GM23248 (cell line): Measurements from ENCODE around the gene STK32B. TPM values are rescaled to one million over a fixed set of nuclear protein-coding genes. Genes with fewer than 3 reads are reported as not detected.

Source experiments
- DNase-seq: peaks from one replicate; pipeline ENCODE4 v3.0.0-alpha.2; 2015
- H2AFZ ChIP-seq: fragments of 200-600 bp; sonication (generic); 2 replicates; pipeline ENCODE4 v1.6.1; 2016; ENCODE audit warnings: antibody characterized with exemption
- H3F3A ChIP-seq: fragments of 200-600 bp; sonication (generic); 2 replicates; pipeline ENCODE4 v1.6.1; 2016; ENCODE audit warnings: mild to moderate bottlenecking, antibody characterized with exemption, mixed run types; ENCODE audit not compliant: insufficient read depth
- H3K27ac ChIP-seq: fragments of 200-600 bp; sonication (generic); 2 replicates; pipeline ENCODE4 v1.5.1; 2016; ENCODE audit warnings: mild to moderate bottlenecking
- H3K27me3 ChIP-seq: fragments of 200-600 bp; sonication (generic); replicated peaks from 2 replicates; pipeline ENCODE4 v1.6.1; 2016; ENCODE audit warnings: mild to moderate bottlenecking; ENCODE audit not compliant: insufficient read depth
- H3K36me3 ChIP-seq: fragments of 200-600 bp; sonication (generic); 2 replicates; pipeline ENCODE4 v1.6.1; 2016; ENCODE audit warnings: low read depth, mild to moderate bottlenecking
- H3K4me1 ChIP-seq: fragments of 200-600 bp; sonication (generic); 2 replicates; pipeline ENCODE4 v1.6.1; 2016; ENCODE audit warnings: mild to moderate bottlenecking; ENCODE audit not compliant: insufficient read depth
- H3K4me2 ChIP-seq: fragments of 200-600 bp; sonication (generic); one replicate; pipeline ENCODE4 v1.6.1; 2016; ENCODE audit warnings: mild to moderate bottlenecking; ENCODE audit not compliant: unreplicated experiment
- H3K4me3 ChIP-seq: fragments of 200-600 bp; sonication (generic); 2 replicates; pipeline ENCODE4 v1.5.1; 2016; ENCODE audit warnings: mild to moderate bottlenecking
- H3K79me2 ChIP-seq: fragments of 200-600 bp; sonication (generic); 2 replicates; pipeline ENCODE4 v1.6.1; 2016; ENCODE audit warnings: mild to moderate bottlenecking; ENCODE audit not compliant: insufficient read depth
- H3K9ac ChIP-seq: fragments of 200-600 bp; sonication (generic); 2 replicates; pipeline ENCODE4 v1.6.1; 2016; ENCODE audit warnings: mild to moderate bottlenecking
- H3K9me2 ChIP-seq: fragments of 200-600 bp; sonication (generic); 2 replicates; pipeline ENCODE4 v1.6.1; 2016; ENCODE audit warnings: mixed run types, mild to moderate bottlenecking, moderate library complexity; ENCODE audit not compliant: insufficient read depth
- H3K9me3 ChIP-seq: fragments of 200-600 bp; sonication (generic); one replicate; pipeline ENCODE4 v1.6.1; 2017; ENCODE audit warnings: low read depth
- H4K20me1 ChIP-seq: fragments of 200-600 bp; sonication (generic); 2 replicates; pipeline ENCODE4 v1.6.0; 2016; ENCODE audit not compliant: insufficient read depth
- EZH2 ChIP-seq: fragments of 200-600 bp; sonication (generic); IDR thresholded peaks from 2 replicates; pipeline ENCODE4 v1.6.1; 2018; ENCODE audit warnings: antibody characterized with exemption, mild to moderate bottlenecking; ENCODE audit not compliant: insufficient read depth, poor library complexity, severe bottlenecking
- EZH2phosphoT487 ChIP-seq: fragments of 200-600 bp; sonication (generic); IDR thresholded peaks from 2 replicates; pipeline ENCODE4 v1.6.1; 2018; ENCODE audit warnings: antibody characterized with exemption, moderate library complexity, mild to moderate bottlenecking, low read depth; ENCODE audit not compliant: insufficient read depth
- WGBS, 2 experiments: methylation state at CpG; one replicate each; pipeline ENCODE4 v1.1.6; 2015 to 2017; ENCODE audit warnings: low lambda C conversion rate in 2 of 2, low coverage in 1 of 2; ENCODE audit errors: missing lambda C conversion rate in 2 of 2; 5-methylcytosine and 5-hydroxymethylcytosine counted together
- in situ Hi-C: fragments of 300-500 bp; cut with MboI; formaldehyde crosslinking; loops from 2 replicates; pipeline ENCODE4 v1.15.0; 2020
- polyA plus RNA-seq: library from polyadenylated mRNA; unstranded; fragments of >200 nt; fragmentation: Nextera tagmentation; extraction: Ambion mirVana; gene quantifications from 2 replicates; pipeline ENCODE4 v1.2.1, GENCODE V29; 2016
- total RNA-seq: library from RNA; depleted of rRNA; stranded (reverse); fragments of >200 nt; shearing (Covaris generic); gene quantifications from 2 replicates; pipeline ENCODE4 v1.2.3, GENCODE V29; 2014

STK32B gene
- total and polyA plus RNA-seq, 2 experiments from 2014 or later = 4.9 to 6.1 TPM

DNA sequence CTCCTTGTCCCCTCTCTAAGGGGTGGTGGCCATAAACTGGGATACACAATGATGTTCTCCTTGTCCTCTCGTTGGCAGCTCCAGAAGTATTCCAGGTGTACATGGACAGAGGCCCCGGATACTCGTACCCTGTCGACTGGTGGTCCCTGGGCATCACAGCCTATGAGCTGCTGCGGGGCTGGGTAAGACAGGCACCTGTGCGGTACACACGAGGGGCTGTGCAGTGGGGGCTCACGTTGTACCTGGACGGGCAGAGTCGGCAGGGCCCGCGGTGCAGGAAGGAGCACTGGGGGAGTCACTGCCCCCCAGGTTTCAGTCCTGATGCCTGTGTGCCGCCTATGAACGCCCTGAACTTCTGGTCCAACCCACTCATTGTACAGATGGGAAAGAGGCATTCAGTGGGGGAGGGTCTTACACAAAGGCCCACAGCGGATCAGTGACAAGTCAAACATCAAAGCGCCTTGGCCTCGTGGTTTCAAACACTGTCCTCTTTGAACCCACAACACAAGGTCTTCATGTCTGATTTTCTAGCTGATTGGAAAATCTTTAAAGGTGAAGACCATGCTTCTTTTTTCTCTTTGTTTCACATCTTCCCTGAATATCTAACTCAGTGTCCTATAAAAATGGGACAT is 395.4 kb downstream of the STK32B start:
- H3F3A ChIP-seq = no peaks in the 10 kb centered on the region
- H3K4me2 ChIP-seq = no peak overlapping the region
- H3K79me2 ChIP-seq = no peaks in the 10 kb centered on the region
- no peaks in the 10 kb centered on the region for H4K20me1 ChIP-seq
- no peaks in the 10 kb centered on the region for H3K4me1 ChIP-seq
- no peak overlapping the region for H3K9ac ChIP-seq
- H3K9me2 ChIP-seq = no peaks in the 10 kb centered on the region
- H2AFZ ChIP-seq = no peak overlapping the region
- in situ Hi-C loops = no loop called here
- H3K36me3 ChIP-seq = no peaks in the 10 kb centered on the region
- 74 to 76% methylated on average over 17 of the region's 17 CpGs for WGBS, 2 experiments
- H3K27ac ChIP-seq = no peak overlapping the region
- H3K27me3 ChIP-seq = no peaks in the 10 kb centered on the region
- no peak for TF ChIP-seq EZH2
- no peak for DNase-seq
- H3K4me3 ChIP-seq = no peak overlapping the region
- no peaks in the 10 kb centered on the region for H3K9me3 ChIP-seq

DNA sequence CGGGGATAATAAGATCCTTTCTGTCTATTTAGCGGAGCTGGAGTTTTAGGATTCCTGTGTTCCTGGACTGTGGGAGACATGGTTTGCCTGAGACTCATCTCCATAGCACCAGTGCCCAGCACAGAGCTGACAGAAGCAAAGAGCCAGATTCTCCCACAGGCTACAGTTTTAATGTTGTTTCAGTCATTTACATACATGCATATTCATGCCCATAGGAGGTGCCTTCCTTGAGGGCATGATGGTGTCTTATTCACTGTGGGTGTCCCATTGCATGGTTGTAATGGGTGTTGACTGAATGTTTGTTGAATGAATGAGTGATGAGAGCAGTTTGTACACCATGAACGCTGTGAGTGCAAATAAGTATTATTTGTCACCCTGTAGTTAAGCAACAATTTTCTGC is 396.5 kb downstream of the STK32B start:
- H3K4me1 ChIP-seq = no peaks in the 10 kb centered on the region
- 65 to 79% methylated on average over 3 of the region's 3 CpGs for WGBS, 2 experiments

DNA sequence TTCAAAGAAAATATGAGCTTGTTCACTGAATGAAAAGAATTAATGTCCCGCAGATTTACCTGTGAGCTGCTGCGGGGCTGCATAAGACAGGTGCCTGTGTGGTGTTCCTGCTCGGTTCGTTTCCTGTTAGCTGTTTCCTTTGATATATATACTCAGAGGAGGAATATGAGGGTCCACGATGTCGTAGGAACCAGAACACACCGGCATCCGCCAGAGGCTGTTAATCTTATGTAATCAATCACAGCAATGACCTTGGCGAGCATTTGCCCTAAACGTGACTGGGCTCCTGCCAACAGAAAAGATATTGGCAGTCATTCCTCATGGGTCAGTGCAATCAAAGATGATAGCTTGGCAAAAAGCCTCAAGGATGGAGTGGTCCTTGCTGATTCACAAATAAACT is 396.9 kb downstream of the STK32B start:
- no peak overlapping the region for H3K9ac ChIP-seq
- no peaks in the 10 kb centered on the region for H3K27me3 ChIP-seq
- no peaks in the 10 kb centered on the region for H3K4me1 ChIP-seq
- no peaks in the 10 kb centered on the region for H4K20me1 ChIP-seq
- in situ Hi-C loops = no loop called here
- H3K27ac ChIP-seq = no peak overlapping the region
- no peak overlapping the region for H3K4me2 ChIP-seq
- no peaks in the 10 kb centered on the region for H3K9me3 ChIP-seq
- H3K36me3 ChIP-seq = no peaks in the 10 kb centered on the region
- H3K9me2 ChIP-seq = no peaks in the 10 kb centered on the region
- whole genome bisulfite sequencing, 2 experiments = 49 to 52% methylated on average over 10 of the region's 10 CpGs
- no peaks in the 10 kb centered on the region for H3K79me2 ChIP-seq
- no peak for DNase-seq
- H3F3A ChIP-seq = no peaks in the 10 kb centered on the region
- H2AFZ ChIP-seq = no peak overlapping the region
- no peak for TF ChIP-seq EZH2
- no peak for TF ChIP-seq EZH2phosphoT487
- H3K4me3 ChIP-seq = no peak overlapping the region

More for the DNA sequence above, 396.5 kb downstream of the STK32B start:
- Histone ChIP-seq H3F3A (no peaks in the 10 kb centered on the region), H3K79me2 (no peaks in the 10 kb centered on the region), H3K9ac (no peak overlapping the region), H2AFZ (no peak overlapping the region), H4K20me1 (no peaks in the 10 kb centered on the region), H3K4me2 (no peak overlapping the region), H3K27me3 (no peaks in the 10 kb centered on the region), H3K36me3 (no peaks in the 10 kb centered on the region), H3K4me3 (no peak overlapping the region), H3K9me2 (no peaks in the 10 kb centered on the region), H3K9me3 (no peaks in the 10 kb centered on the region), H3K27ac (no peak overlapping the region)
- DNase-seq = no peak
- in situ Hi-C loops = no loop called here
- TF ChIP-seq EZH2 = no peak

DNA sequence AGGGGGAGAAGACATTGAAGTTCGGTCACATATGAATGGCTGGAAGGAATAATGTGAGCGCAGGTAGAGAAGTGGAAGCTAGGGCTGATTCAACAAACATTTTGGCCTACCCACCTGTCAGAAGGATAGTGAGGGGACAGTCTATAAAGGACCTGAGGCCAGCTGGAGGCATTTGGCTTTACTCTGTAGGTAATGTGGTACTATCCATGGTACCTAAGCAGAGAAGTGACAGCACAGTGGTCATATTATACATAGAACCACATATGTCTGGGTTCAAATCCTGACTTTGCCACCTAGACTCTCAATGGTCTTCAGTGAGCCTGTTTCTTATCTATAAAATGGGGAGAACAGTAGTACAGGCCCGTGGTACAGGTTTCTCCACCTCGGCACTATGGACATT is 400.0 kb downstream of the STK32B start:
- Histone ChIP-seq H3K4me1 (no peaks in the 10 kb centered on the region), H3F3A (no peaks in the 10 kb centered on the region), H3K36me3 (no peaks in the 10 kb centered on the region), H3K79me2 (no peaks in the 10 kb centered on the region), H4K20me1 (no peaks in the 10 kb centered on the region), H3K9me3 (no peaks in the 10 kb centered on the region), H2AFZ (no peak overlapping the region), H3K4me2 (no peak overlapping the region), H3K9ac (no peak overlapping the region), H3K27me3 (no peaks in the 10 kb centered on the region), H3K9me2 (no peaks in the 10 kb centered on the region), H3K27ac (no peak overlapping the region), H3K4me3 (no peak overlapping the region)
- DNase-seq = no peak
- WGBS, 2 experiments = 71 to 83% methylated on average over 4 of the region's 4 CpGs
- TF ChIP-seq EZH2phosphoT487 = no peak
- TF ChIP-seq EZH2 = no peak
- in situ Hi-C loops = no loop called here

DNA sequence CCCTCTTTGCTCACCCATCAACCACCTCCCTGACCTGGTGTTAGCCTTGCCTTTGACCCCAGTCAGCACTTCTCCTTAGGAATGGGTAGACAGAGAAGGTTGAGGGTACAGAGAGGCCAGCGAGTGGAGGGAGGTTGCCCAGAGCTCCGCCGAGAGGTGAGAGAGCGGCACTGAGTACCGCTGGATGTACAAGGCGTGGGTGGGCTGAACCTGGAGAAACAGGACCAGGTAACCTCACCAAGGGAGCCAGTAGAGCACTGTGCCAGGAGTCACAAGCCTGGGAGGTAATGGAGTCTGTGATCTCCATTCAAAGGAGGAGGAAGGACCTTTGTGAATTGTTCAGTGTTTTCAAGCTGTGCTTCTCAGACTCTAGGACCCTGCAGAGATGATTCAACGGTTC is 400.9 kb downstream of the STK32B start:
- Histone ChIP-seq H3K79me2 (no peaks in the 10 kb centered on the region), H3K27ac (no peak overlapping the region), H2AFZ (no peak overlapping the region), H3F3A (no peaks in the 10 kb centered on the region), H4K20me1 (no peaks in the 10 kb centered on the region), H3K4me3 (no peak overlapping the region), H3K9me2 (no peaks in the 10 kb centered on the region), H3K9me3 (no peaks in the 10 kb centered on the region), H3K36me3 (no peaks in the 10 kb centered on the region), H3K9ac (no peak overlapping the region), H3K4me1 (no peaks in the 10 kb centered on the region), H3K27me3 (no peaks in the 10 kb centered on the region), H3K4me2 (no peak overlapping the region)
- TF ChIP-seq EZH2phosphoT487 = no peak
- TF ChIP-seq EZH2 = no peak
- WGBS, 2 experiments = 73 to 75% methylated on average over 7 of the region's 7 CpGs
- DNase-seq = no peak
- in situ Hi-C loops = no loop called here
